Measurements from ENCODE around the gene KDM4E. TPM values are rescaled to one million over a fixed set of nuclear protein-coding genes. Genes with fewer than 3 reads are reported as not detected.

KDM4E gene
- total and polyA plus RNA-seq, 10 of the 15 experiments (the other 5 are each of a cell fraction or from before 2014, with no cell fraction given) = not detected

DNA sequence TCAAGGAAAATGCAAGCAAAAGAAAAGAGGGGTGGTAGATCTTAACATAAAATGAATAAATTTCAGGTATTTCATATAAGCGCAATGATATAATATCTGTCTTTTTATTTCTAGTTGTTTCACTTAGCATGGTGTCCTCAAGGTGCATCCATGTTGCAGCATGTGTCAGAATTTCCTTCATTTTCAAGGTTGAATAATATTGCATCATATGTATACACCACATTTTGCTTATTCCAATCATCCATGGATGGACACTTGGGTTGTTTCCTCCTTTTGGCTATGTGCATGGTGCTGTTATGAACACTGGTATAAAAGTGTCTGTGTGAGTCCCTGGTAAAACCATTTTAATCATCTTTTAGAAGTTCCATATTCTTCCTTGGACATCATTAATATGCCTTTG, 17.2 kb downstream of the KDM4E start:
- Histone ChIP-seq H3K79me2 (ENCODE audit: control insufficient read depth, insufficient read depth, low read length) (no peaks in the 10 kb centered on the region), H3K27me3 (replicated peaks in 1 of 2; ENCODE audit: control insufficient read depth in 2 of 2, insufficient read depth in 2 of 2, low read length in 1 of 2) (peaks cover 0 to 3% of the 10 kb centered on the region in 2 experiments; a peak in 3 of 4 replicates), H3K9me3 (replicated peaks; ENCODE audit: control insufficient read depth, insufficient read depth, low read length) (no peaks in the 10 kb centered on the region), H3K27ac (ENCODE audit: control insufficient read depth, insufficient read depth) (no peak overlapping the region), H3K4me3 (no peak overlapping the region), H3K36me3 (ENCODE audit: control insufficient read depth in 2 of 2, insufficient read depth in 2 of 2, low read length in 1 of 2) (no peaks in the 10 kb centered on the region), H3K4me2 (ENCODE audit: control insufficient read depth, insufficient read depth) (no peak overlapping the region), H2AFZ (ENCODE audit: control insufficient read depth, low read depth, low read length) (no peak overlapping the region), H3K9ac (ENCODE audit: control insufficient read depth, insufficient read depth, low read length) (no peak overlapping the region), H3K4me1 (ENCODE audit: control insufficient read depth, insufficient read depth, low read length) (no peaks in the 10 kb centered on the region), H4K20me1 (ENCODE audit: control insufficient read depth, insufficient read depth) (no peaks in the 10 kb centered on the region)
- TF ChIP-seq MEF2B (IDR thresholded peaks at IDR 0.05; ENCODE audit: partially characterized antibody, poor library complexity, severe bottlenecking) (no peak), HSF1 (IDR thresholded peaks at IDR 0.05; ENCODE audit: low read depth, low read length) (no peak), RUNX3 (IDR thresholded peaks at IDR 0.05; ENCODE audit: low read length) (no peak), EED (IDR thresholded peaks at IDR 0.05; ENCODE audit: low read depth) (no peak), MTA3 (IDR thresholded peaks at IDR 0.05; ENCODE audit: borderline replicate concordance, low read length) (no peak), TARDBP (IDR thresholded peaks at IDR 0.05; ENCODE audit: borderline replicate concordance) (no peak), POU2F2 (IDR thresholded peaks at IDR 0.05; ENCODE audit: borderline replicate concordance, low read depth, low read length) (no peak), EGR1 (IDR thresholded peaks at IDR 0.05; ENCODE audit: borderline replicate concordance in 1 of 2, low read depth in 2 of 2, low read length in 2 of 2) (no peak), IRF3 (IDR thresholded peaks at IDR 0.05) (no peak), SPI1 (IDR thresholded peaks at IDR 0.05; ENCODE audit: borderline replicate concordance, insufficient read depth, low read depth, low read length) (no peak), ZNF384 (IDR thresholded peaks at IDR 0.05; ENCODE audit: borderline replicate concordance, low read depth, low read length) (no peak), BRCA1 (IDR thresholded peaks at IDR 0.05; ENCODE audit: low read depth, low read length) (no peak)
- TF ChIP-seq, protein P1, sequence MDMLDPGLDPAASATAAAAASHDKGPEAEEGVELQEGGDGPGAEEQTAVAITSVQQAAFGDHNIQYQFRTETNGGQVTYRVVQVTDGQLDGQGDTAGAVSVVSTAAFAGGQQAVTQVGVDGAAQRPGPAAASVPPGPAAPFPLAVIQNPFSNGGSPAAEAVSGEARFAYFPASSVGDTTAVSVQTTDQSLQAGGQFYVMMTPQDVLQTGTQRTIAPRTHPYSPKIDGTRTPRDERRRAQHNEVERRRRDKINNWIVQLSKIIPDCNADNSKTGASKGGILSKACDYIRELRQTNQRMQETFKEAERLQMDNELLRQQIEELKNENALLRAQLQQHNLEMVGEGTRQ (IDR thresholded peaks at IDR 0.05; ENCODE audit: borderline replicate concordance, low read depth, low read length) = no peak
- TF ChIP-seq, protein P2, sequence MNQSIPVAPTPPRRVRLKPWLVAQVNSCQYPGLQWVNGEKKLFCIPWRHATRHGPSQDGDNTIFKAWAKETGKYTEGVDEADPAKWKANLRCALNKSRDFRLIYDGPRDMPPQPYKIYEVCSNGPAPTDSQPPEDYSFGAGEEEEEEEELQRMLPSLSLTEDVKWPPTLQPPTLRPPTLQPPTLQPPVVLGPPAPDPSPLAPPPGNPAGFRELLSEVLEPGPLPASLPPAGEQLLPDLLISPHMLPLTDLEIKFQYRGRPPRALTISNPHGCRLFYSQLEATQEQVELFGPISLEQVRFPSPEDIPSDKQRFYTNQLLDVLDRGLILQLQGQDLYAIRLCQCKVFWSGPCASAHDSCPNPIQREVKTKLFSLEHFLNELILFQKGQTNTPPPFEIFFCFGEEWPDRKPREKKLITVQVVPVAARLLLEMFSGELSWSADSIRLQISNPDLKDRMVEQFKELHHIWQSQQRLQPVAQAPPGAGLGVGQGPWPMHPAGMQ (IDR thresholded peaks at IDR 0.05; ENCODE audit: borderline replicate concordance) = no peak
- ChIA-PET SMC1A (ENCODE audit: uncharacterized antibody, unreplicated experiment) (no interaction called here), RAD21 (ENCODE audit: unreplicated experiment) (no interaction called here), POLR2A (no interaction called here), CTCF (no interaction called here)
- FAIRE-seq (no peak), ATAC-seq (no peak), DNase-seq (ENCODE audit: low read depth, low spot score) (no peak)
- BruUV-seq (replicated peaks) = no TSS peak
- WGBS (ENCODE audit: insufficient coverage, insufficient replicate concordance, low lambda C conversion rate, missing lambda C conversion rate) = 50% methylated on average over 1 of the region's 1 CpG
- intact Hi-C loops (cut with micrococcal nuclease; ENCODE audit: unreplicated experiment) (no loop called here), in situ Hi-C loops (cut with MboI) (no loop called here)

Data from GM12878 (cell line).